Measurements from ENCODE around the gene CNN3. TPM values are rescaled to one million over a fixed set of nuclear protein-coding genes. Genes with fewer than 3 reads are reported as not detected.

CNN3 gene
- total and polyA plus RNA-seq, 2 donors from 2014 or later, result 232 to 291 TPM

DNA sequence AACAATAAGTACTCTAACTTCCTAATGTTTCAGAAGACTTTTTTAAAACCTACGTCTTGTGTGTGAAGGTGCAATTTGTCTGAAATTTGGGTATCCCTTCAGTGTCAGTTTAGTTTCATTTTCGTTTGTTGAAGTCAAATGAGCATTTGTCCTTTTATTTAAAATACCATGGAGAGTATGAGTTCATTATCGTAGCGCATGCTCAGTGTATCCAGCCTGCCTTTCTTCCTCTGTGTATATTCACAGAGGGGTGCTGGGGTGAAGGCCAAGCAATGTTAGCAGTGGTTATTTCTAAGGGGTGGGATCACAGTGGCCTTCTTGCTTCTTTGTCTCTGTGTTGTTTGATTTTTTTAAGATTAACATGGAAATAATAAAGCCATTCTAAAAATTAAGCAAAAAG lies 43.2 kb downstream of the CNN3 start:
- FAIRE-seq (no peak), DNase-seq (peak in 1 of 5 donors; percentile 62)
- H3K27ac ChIP-seq (ENCODE audit: low read depth in 2 of 2, low read length in 2 of 2), result peak overlapping the region; percentile 66 to 74
- H3K9ac ChIP-seq (ENCODE audit: low read length in 3 of 3), result peak overlapping the region in 1 of 3 donors; percentile 62
- H3K27me3 ChIP-seq (ENCODE audit: control insufficient read depth, insufficient read depth, low read length), result no peaks in the 10 kb centered on the region
- no peaks in the 10 kb centered on the region for H3K9me3 ChIP-seq (ENCODE audit: control insufficient read depth in 2 of 3, insufficient read depth in 1 of 3, low read length in 3 of 3)
- H3K36me3 ChIP-seq (ENCODE audit: control insufficient read depth in 2 of 3, insufficient read depth in 3 of 3, low read length in 3 of 3), result no peaks in the 10 kb centered on the region
- H3K4me1 ChIP-seq (ENCODE audit: control insufficient read depth in 2 of 3, insufficient read depth in 2 of 3, low read depth in 1 of 3, low read length in 3 of 3), result peaks cover 3 to 19% (median 6%) of the 10 kb centered on the region in 3 donors
- intact Hi-C loops (cut with DNase I), result no loop called here
- TF ChIP-seq, protein P1, sequence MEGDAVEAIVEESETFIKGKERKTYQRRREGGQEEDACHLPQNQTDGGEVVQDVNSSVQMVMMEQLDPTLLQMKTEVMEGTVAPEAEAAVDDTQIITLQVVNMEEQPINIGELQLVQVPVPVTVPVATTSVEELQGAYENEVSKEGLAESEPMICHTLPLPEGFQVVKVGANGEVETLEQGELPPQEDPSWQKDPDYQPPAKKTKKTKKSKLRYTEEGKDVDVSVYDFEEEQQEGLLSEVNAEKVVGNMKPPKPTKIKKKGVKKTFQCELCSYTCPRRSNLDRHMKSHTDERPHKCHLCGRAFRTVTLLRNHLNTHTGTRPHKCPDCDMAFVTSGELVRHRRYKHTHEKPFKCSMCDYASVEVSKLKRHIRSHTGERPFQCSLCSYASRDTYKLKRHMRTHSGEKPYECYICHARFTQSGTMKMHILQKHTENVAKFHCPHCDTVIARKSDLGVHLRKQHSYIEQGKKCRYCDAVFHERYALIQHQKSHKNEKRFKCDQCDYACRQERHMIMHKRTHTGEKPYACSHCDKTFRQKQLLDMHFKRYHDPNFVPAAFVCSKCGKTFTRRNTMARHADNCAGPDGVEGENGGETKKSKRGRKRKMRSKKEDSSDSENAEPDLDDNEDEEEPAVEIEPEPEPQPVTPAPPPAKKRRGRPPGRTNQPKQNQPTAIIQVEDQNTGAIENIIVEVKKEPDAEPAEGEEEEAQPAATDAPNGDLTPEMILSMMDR (IDR thresholded peaks at IDR 0.05; ENCODE audit: borderline replicate concordance, extremely low read depth, insufficient read depth), result no peak
- peak overlapping the region; percentile 16 to 37 (median 20) for H3K4me3 ChIP-seq (ENCODE audit: low read length in 3 of 3)

DNA sequence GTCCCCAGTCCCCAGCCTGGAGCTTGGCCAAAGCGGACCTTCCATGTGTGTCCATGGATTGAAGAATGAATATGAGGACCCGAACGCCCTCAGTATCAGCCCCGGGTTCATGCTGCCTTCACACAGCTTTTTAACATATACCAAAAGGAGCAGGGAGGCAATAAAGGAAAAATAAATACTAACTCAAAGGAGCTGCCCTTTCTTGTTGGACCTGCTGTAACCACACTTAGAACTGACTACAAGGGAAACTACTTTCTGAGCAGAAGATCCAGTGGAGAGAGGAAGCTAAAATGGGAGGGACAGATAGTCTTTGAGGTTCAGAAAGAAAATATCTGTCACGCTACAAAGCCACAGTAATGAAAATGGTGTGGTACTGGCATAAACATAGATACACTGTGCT lies 48.6 kb downstream of the CNN3 start:
- H3K4me3 ChIP-seq (ENCODE audit: low read length in 3 of 3), result no peak overlapping the region
- no peaks in the 10 kb centered on the region for H3K27me3 ChIP-seq (ENCODE audit: control insufficient read depth, insufficient read depth, low read length)
- FAIRE-seq, result no peak
- H3K27ac ChIP-seq (ENCODE audit: low read depth in 2 of 2, low read length in 2 of 2), result no peak overlapping the region
- intact Hi-C loops (cut with DNase I), result no loop called here
- peaks cover under 1 to 4% (median 1%) of the 10 kb centered on the region in 3 donors for H3K4me1 ChIP-seq (ENCODE audit: control insufficient read depth in 2 of 3, insufficient read depth in 2 of 3, low read depth in 1 of 3, low read length in 3 of 3)
- DNase-seq, result no peak
- no peaks in the 10 kb centered on the region for H3K9me3 ChIP-seq (ENCODE audit: control insufficient read depth in 2 of 3, insufficient read depth in 1 of 3, low read length in 3 of 3)
- H3K9ac ChIP-seq (ENCODE audit: low read length in 3 of 3), result no peak overlapping the region
- peaks cover 0 to 13% (median 0%) of the 10 kb centered on the region in 3 donors for H3K36me3 ChIP-seq (ENCODE audit: control insufficient read depth in 2 of 3, insufficient read depth in 3 of 3, low read length in 3 of 3)
- TF ChIP-seq, protein P1 (IDR thresholded peaks at IDR 0.05; ENCODE audit: borderline replicate concordance, extremely low read depth, insufficient read depth), result no peak

DNA sequence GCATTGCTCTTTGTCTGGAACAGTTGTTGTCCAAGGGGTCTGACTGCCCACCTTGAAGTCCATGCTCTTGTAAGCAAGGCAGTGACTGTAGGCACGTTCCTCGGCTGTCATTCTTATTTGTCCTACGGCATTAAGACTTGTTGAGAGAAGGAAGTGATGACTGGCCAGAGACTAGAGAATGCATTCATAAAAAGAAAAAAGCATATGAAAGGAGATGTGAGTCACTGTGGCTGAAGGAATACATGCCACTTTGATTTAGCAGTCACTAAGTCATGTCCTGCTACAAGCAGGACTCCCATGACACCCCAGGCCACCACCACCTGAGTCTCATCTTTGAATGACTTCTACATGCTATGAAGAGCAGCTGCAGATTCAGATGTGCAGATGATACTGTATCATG lies 50.5 kb downstream of the CNN3 start:
- no peak overlapping the region for H3K27ac ChIP-seq (ENCODE audit: low read depth in 2 of 2, low read length in 2 of 2)
- DNase-seq (no peak), FAIRE-seq (no peak)
- peaks cover 0 to 22% (median under 1%) of the 10 kb centered on the region in 3 donors for H3K36me3 ChIP-seq (ENCODE audit: control insufficient read depth in 2 of 3, insufficient read depth in 3 of 3, low read length in 3 of 3)
- TF ChIP-seq, protein P1 (IDR thresholded peaks at IDR 0.05; ENCODE audit: borderline replicate concordance, extremely low read depth, insufficient read depth), result no peak
- H3K4me1 ChIP-seq (ENCODE audit: control insufficient read depth in 2 of 3, insufficient read depth in 2 of 3, low read depth in 1 of 3, low read length in 3 of 3), result no peaks in the 10 kb centered on the region
- intact Hi-C loops (cut with DNase I), result no loop called here
- no peak overlapping the region for H3K9ac ChIP-seq (ENCODE audit: low read length in 3 of 3)
- H3K9me3 ChIP-seq (ENCODE audit: control insufficient read depth in 2 of 3, insufficient read depth in 1 of 3, low read length in 3 of 3), result no peaks in the 10 kb centered on the region
- H3K27me3 ChIP-seq (ENCODE audit: control insufficient read depth, insufficient read depth, low read length), result no peaks in the 10 kb centered on the region
- no peak overlapping the region for H3K4me3 ChIP-seq (ENCODE audit: low read length in 3 of 3)

DNA sequence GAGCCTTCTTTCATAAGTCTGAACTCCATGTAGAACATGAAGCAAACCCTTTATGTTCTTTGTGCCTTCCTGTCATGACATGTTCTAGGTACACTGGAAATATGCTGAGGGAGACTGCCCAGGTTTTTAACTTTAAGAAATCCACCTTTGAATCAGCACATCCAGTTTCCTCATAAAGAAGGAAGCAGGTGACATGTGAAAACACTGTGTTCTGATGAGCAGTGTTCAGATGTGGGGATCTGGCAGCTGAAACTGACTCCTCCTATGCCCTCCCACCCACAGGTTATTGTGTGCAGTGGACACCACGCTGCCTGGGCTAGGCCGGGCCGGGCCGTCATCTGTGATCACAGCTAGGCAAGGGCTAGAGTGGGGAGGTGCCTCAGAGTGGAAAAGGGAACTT lies 51.1 kb downstream of the CNN3 start:
- Histone ChIP-seq H3K4me3 (ENCODE audit: low read length in 3 of 3) (no peak overlapping the region), H3K36me3 (ENCODE audit: control insufficient read depth in 2 of 3, insufficient read depth in 3 of 3, low read length in 3 of 3) (peaks cover 0 to 26% (median 2%) of the 10 kb centered on the region in 3 donors), H3K4me1 (ENCODE audit: control insufficient read depth in 2 of 3, insufficient read depth in 2 of 3, low read depth in 1 of 3, low read length in 3 of 3) (no peaks in the 10 kb centered on the region), H3K27me3 (ENCODE audit: control insufficient read depth, insufficient read depth, low read length) (no peaks in the 10 kb centered on the region), H3K9ac (ENCODE audit: low read length in 3 of 3) (no peak overlapping the region), H3K9me3 (ENCODE audit: control insufficient read depth in 2 of 3, insufficient read depth in 1 of 3, low read length in 3 of 3) (no peaks in the 10 kb centered on the region), H3K27ac (ENCODE audit: low read depth in 2 of 2, low read length in 2 of 2) (no peak overlapping the region)
- intact Hi-C loops (cut with DNase I), result no loop called here
- TF ChIP-seq, protein P1 (IDR thresholded peaks at IDR 0.05; ENCODE audit: borderline replicate concordance, extremely low read depth, insufficient read depth), result no peak
- DNase-seq (no peak), FAIRE-seq (no peak)

All from kidney (tissue), 14 donors.